ENCODE results near the gene NAGLU. TPM values are rescaled to one million over a fixed set of nuclear protein-coding genes. Genes with fewer than 3 reads are reported as not detected.

The NAGLU gene
- total and polyA plus RNA-seq, 2 of the 13 experiments (the other 11 are each of a cell fraction or from before 2014, with no cell fraction given), result 28.2 to 40.1 TPM

DNA sequence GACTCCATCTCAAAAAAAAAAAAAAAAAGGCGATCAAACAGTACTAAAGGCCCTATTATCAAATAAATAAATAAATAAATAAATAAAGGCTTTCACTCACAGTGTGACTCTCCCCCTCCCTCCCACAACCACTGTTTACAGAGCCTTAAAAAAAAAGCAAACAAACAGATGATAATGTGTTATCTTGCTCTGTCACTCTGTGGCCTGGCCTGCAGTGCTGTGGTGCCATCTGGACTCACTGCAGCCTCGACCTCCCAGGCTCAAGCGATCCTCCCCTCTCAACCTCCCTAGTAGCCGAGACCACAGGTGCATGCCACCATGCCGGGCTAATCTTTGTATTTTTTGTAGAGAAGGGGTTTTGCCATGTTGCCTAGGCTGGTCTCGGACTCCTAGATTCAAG, 8.1 kb upstream of the NAGLU start (continued):
- TF ChIP-seq, protein P1, sequence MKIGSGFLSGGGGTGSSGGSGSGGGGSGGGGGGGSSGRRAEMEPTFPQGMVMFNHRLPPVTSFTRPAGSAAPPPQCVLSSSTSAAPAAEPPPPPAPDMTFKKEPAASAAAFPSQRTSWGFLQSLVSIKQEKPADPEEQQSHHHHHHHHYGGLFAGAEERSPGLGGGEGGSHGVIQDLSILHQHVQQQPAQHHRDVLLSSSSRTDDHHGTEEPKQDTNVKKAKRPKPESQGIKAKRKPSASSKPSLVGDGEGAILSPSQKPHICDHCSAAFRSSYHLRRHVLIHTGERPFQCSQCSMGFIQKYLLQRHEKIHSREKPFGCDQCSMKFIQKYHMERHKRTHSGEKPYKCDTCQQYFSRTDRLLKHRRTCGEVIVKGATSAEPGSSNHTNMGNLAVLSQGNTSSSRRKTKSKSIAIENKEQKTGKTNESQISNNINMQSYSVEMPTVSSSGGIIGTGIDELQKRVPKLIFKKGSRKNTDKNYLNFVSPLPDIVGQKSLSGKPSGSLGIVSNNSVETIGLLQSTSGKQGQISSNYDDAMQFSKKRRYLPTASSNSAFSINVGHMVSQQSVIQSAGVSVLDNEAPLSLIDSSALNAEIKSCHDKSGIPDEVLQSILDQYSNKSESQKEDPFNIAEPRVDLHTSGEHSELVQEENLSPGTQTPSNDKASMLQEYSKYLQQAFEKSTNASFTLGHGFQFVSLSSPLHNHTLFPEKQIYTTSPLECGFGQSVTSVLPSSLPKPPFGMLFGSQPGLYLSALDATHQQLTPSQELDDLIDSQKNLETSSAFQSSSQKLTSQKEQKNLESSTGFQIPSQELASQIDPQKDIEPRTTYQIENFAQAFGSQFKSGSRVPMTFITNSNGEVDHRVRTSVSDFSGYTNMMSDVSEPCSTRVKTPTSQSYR (CRISPR knock-in tag; IDR thresholded peaks at IDR 0.05; ENCODE audit: borderline replicate concordance), result 0 out of 2 replicates have a peak, but pooled peaks have one; percentile 2
- TF ChIP-seq SALL1 (CRISPR knock-in tag; IDR thresholded peaks at IDR 0.05), result peak; percentile 31; the same call in 1 of the 2 replicates
- no peak for TF ChIP-seq FOXP1 (IDR thresholded peaks at IDR 0.05)
- TF ChIP-seq FOXP1 (CRISPR knock-in tag; IDR thresholded peaks at IDR 0.05), result peak; percentile 96
- TF ChIP-seq NR2F6 (IDR thresholded peaks at IDR 0.05), result 0 out of 2 replicates have a peak, but pooled peaks have one; percentile 16
- 0 out of 2 replicates have a peak, but pooled peaks have one; percentile 20 for TF ChIP-seq NR2F6 (CRISPR knock-in tag; IDR thresholded peaks at IDR 0.05)
- TF ChIP-seq PPARG (CRISPR knock-in tag; conservative IDR thresholded peaks at IDR 0.05), result 0 out of 2 replicates have a peak, but pooled peaks have one; percentile 13
- TF ChIP-seq, protein P2, sequence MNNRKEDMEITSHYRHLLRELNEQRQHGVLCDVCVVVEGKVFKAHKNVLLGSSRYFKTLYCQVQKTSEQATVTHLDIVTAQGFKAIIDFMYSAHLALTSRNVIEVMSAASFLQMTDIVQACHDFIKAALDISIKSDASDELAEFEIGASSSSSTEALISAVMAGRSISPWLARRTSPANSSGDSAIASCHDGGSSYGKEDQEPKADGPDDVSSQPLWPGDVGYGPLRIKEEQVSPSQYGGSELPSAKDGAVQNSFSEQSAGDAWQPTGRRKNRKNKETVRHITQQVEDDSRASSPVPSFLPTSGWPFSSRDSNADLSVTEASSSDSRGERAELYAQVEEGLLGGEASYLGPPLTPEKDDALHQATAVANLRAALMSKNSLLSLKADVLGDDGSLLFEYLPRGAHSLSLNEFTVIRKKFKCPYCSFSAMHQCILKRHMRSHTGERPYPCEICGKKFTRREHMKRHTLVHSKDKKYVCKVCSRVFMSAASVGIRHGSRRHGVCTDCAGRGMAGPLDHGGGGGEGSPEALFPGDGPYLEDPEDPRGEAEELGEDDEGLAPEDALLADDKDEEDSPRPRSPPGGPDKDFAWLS (CRISPR knock-in tag; IDR thresholded peaks at IDR 0.05; ENCODE audit: borderline replicate concordance), result no peak
- TF ChIP-seq, protein P3, sequence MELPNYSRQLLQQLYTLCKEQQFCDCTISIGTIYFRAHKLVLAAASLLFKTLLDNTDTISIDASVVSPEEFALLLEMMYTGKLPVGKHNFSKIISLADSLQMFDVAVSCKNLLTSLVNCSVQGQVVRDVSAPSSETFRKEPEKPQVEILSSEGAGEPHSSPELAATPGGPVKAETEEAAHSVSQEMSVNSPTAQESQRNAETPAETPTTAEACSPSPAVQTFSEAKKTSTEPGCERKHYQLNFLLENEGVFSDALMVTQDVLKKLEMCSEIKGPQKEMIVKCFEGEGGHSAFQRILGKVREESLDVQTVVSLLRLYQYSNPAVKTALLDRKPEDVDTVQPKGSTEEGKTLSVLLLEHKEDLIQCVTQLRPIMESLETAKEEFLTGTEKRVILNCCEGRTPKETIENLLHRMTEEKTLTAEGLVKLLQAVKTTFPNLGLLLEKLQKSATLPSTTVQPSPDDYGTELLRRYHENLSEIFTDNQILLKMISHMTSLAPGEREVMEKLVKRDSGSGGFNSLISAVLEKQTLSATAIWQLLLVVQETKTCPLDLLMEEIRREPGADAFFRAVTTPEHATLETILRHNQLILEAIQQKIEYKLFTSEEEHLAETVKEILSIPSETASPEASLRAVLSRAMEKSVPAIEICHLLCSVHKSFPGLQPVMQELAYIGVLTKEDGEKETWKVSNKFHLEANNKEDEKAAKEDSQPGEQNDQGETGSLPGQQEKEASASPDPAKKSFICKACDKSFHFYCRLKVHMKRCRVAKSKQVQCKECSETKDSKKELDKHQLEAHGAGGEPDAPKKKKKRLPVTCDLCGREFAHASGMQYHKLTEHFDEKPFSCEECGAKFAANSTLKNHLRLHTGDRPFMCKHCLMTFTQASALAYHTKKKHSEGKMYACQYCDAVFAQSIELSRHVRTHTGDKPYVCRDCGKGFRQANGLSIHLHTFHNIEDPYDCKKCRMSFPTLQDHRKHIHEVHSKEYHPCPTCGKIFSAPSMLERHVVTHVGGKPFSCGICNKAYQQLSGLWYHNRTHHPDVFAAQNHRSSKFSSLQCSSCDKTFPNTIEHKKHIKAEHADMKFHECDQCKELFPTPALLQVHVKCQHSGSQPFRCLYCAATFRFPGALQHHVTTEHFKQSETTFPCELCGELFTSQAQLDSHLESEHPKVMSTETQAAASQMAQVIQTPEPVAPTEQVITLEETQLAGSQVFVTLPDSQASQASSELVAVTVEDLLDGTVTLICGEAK (IDR thresholded peaks at IDR 0.05), result no peak
- TF ChIP-seq, protein P3 (CRISPR knock-in tag; IDR thresholded peaks at IDR 0.05), result 0 out of 2 replicates have a peak, but pooled peaks have one; percentile 34
- TF ChIP-seq, protein P4, sequence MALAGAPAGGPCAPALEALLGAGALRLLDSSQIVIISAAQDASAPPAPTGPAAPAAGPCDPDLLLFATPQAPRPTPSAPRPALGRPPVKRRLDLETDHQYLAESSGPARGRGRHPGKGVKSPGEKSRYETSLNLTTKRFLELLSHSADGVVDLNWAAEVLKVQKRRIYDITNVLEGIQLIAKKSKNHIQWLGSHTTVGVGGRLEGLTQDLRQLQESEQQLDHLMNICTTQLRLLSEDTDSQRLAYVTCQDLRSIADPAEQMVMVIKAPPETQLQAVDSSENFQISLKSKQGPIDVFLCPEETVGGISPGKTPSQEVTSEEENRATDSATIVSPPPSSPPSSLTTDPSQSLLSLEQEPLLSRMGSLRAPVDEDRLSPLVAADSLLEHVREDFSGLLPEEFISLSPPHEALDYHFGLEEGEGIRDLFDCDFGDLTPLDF (CRISPR knock-in tag; IDR thresholded peaks at IDR 0.05), result no peak
- TF ChIP-seq SAP130 (CRISPR knock-in tag; IDR thresholded peaks at IDR 0.05; ENCODE audit: low read depth), result peak; percentile 38; the same call in 1 of the 2 replicates
- TF ChIP-seq SOX5 (CRISPR knock-in tag; IDR thresholded peaks at IDR 0.05; ENCODE audit: borderline replicate concordance), result peak; percentile 38; the same call in 1 of the 2 replicates
- TF ChIP-seq ZNF644 (CRISPR knock-in tag; IDR thresholded peaks at IDR 0.05; ENCODE audit: low read depth), result 0 out of 2 replicates have a peak, but pooled peaks have one; percentile 12

All from HepG2 (cell line).